ENCODE measurements around the gene CLEC11A.

CLEC11A gene

GRCh38 chr19:50705422-50706019 lies 17.6 kb upstream of the CLEC11A start:
- DNase-seq: peak; percentile 82

- DNase-seq: no peak
Measured at GRCh38 chr19:50706387-50706786, 16.8 kb upstream of the CLEC11A start.

GRCh38 chr19:50708179-50708879 lies 14.8 kb upstream of the CLEC11A start:
- no peak for DNase-seq

GRCh38 chr19:50710094-50710493 lies 13.1 kb upstream of the CLEC11A start:
- no peak for DNase-seq

GRCh38 chr19:50710612-50711011 lies 12.6 kb upstream of the CLEC11A start:
- no peak for DNase-seq

- no peak for DNase-seq
Measured at GRCh38 chr19:50711196-50711595, 12.0 kb upstream of the CLEC11A start.

GRCh38 chr19:50711805-50712204 lies 11.4 kb upstream of the CLEC11A start:
- DNase-seq: no peak

- DNase-seq: no peak
Measured at GRCh38 chr19:50712833-50713232, 10.3 kb upstream of the CLEC11A start.

- DNase-seq: no peak
Measured at GRCh38 chr19:50713556-50714236, 9.5 kb upstream of the CLEC11A start.

- DNase-seq: no peak
Measured at GRCh38 chr19:50716178-50717025, 6.8 kb upstream of the CLEC11A start.

- DNase-seq: no peak
Measured at GRCh38 chr19:50717026-50717723, 6.0 kb upstream of the CLEC11A start.

- DNase-seq: no peak
Measured at GRCh38 chr19:50717891-50718254, 5.3 kb upstream of the CLEC11A start.

- DNase-seq: no peak
Measured at GRCh38 chr19:50718255-50719118, 4.7 kb upstream of the CLEC11A start.

- DNase-seq: no peak
Measured at GRCh38 chr19:50719119-50719435, 4.1 kb upstream of the CLEC11A start.

- no peak for DNase-seq
Measured at GRCh38 chr19:50719566-50719965, 3.6 kb upstream of the CLEC11A start, which contains the start of gene SHANK1. TSS of gene SHANK1 (minus strand) at chr19:50719802. CDS start at chr19:50716919, 2,883 bp downstream.

- no peak for DNase-seq
Measured at GRCh38 chr19:50720181-50720920, 2.8 kb upstream of the CLEC11A start.

- peak; percentile 84 for DNase-seq
Measured at GRCh38 chr19:50720921-50721381, 2.2 kb upstream of the CLEC11A start.

GRCh38 chr19:50721441-50722137 lies 1.6 kb upstream of the CLEC11A start:
- no peak for DNase-seq

GRCh38 chr19:50722201-50723013 lies 757 bp upstream of the CLEC11A start:
- no peak for DNase-seq
